Eye (tissue), 1 donor: ENCODE results near the gene PTGES.

Experiments used
- DNase-seq: peaks from one replicate; pipeline ENCODE4 v3.0.0-alpha.2; 2015

The PTGES gene

GRCh38 chr9:129716091-129716490 lies 36.8 kb downstream of the PTGES start:
- no peak for DNase-seq

- no peak for DNase-seq
These were observed 38.3 kb downstream of the PTGES start for GRCh38 chr9:129714511-129715061.

GRCh38 chr9:129713402-129713679 lies 39.5 kb downstream of the PTGES start:
- DNase-seq, result no peak

GRCh38 chr9:129712634-129713401 lies 40.0 kb downstream of the PTGES start:
- no peak for DNase-seq

- no peak for DNase-seq
These were observed 42.7 kb downstream of the PTGES start for GRCh38 chr9:129710169-129710453.

- DNase-seq, result peak; percentile 48
These were observed 43.2 kb downstream of the PTGES start for GRCh38 chr9:129709438-129710168.

- DNase-seq, result no peak
These were observed 44.0 kb downstream of the PTGES start for GRCh38 chr9:129708793-129709192.

- peak; percentile 66 for DNase-seq
These were observed 48.0 kb downstream of the PTGES start for GRCh38 chr9:129704807-129705206.

GRCh38 chr9:129703667-129704355 lies 49.0 kb downstream of the PTGES start:
- peak; percentile 48 for DNase-seq

- peak; percentile 30 for DNase-seq
These were observed 50.0 kb downstream of the PTGES start for GRCh38 chr9:129702589-129703520.

- DNase-seq, result no peak
These were observed 51.3 kb downstream of the PTGES start for GRCh38 chr9:129701549-129701948.

GRCh38 chr9:129701054-129701453 lies 51.8 kb downstream of the PTGES start:
- no peak for DNase-seq

- no peak for DNase-seq
These were observed 54.5 kb downstream of the PTGES start for GRCh38 chr9:129698254-129698757.

GRCh38 chr9:129697656-129698253 lies 55.1 kb downstream of the PTGES start:
- DNase-seq, result peak; percentile 74

- DNase-seq, result peak; percentile 74
These were observed 55.7 kb downstream of the PTGES start for GRCh38 chr9:129696944-129697655.

- DNase-seq, result no peak
These were observed 57.0 kb downstream of the PTGES start for GRCh38 chr9:129695870-129696269.

- no peak for DNase-seq
These were observed 58.6 kb downstream of the PTGES start for GRCh38 chr9:129694243-129694646.

- no peak for DNase-seq
These were observed 59.1 kb downstream of the PTGES start for GRCh38 chr9:129693741-129694140.

GRCh38 chr9:129692534-129692933 lies 60.3 kb downstream of the PTGES start:
- DNase-seq, result no peak
